ENCODE data around the gene PRDM12. TPM values are rescaled to one million over a fixed set of nuclear protein-coding genes. Genes with fewer than 3 reads are reported as not detected.
A peak's percentile ranks its signal among the peaks of the same experiment; 100 is the strongest.

The PRDM12 gene
- total RNA-seq, 1 donor from 2014 or later: 0.98 TPM

- peaks cover 13% of the 10 kb centered on the region for H3K9me3 Mint-ChIP-seq (ENCODE audit: unreplicated experiment)
- peaks cover 5% of the 10 kb centered on the region for H3K27me3 Mint-ChIP-seq (ENCODE audit: unreplicated experiment)
- H3K4me1 Mint-ChIP-seq (ENCODE audit: low read depth, unreplicated experiment): peaks cover 16% of the 10 kb centered on the region
- no peak for DNase-seq
- no peak overlapping the region for H3K27ac Mint-ChIP-seq (ENCODE audit: unreplicated experiment)
- H3K4me3 Mint-ChIP-seq (ENCODE audit: unreplicated experiment): no peak overlapping the region
- no peak for TF ChIP-seq CTCF (IDR thresholded peaks at IDR 0.05; ENCODE audit: partially characterized antibody, unreplicated experiment)
- peaks cover 5% of the 10 kb centered on the region for H3K36me3 Mint-ChIP-seq (ENCODE audit: unreplicated experiment)
These were observed 34.1 kb downstream of the PRDM12 start for GRCh38 chr9:130698514-130698913.

GRCh38 chr9:130699047-130699446 is 34.7 kb downstream of the PRDM12 start:
- Mint-ChIP-seq H3K4me3 (ENCODE audit: unreplicated experiment) (no peak overlapping the region), H3K36me3 (ENCODE audit: unreplicated experiment) (peaks cover 5% of the 10 kb centered on the region), H3K9me3 (ENCODE audit: unreplicated experiment) (peaks cover 13% of the 10 kb centered on the region), H3K27me3 (ENCODE audit: unreplicated experiment) (peaks cover 3% of the 10 kb centered on the region), H3K27ac (ENCODE audit: unreplicated experiment) (no peak overlapping the region), H3K4me1 (ENCODE audit: low read depth, unreplicated experiment) (peaks cover 16% of the 10 kb centered on the region)
- DNase-seq: no peak
- no peak for TF ChIP-seq CTCF (IDR thresholded peaks at IDR 0.05; ENCODE audit: partially characterized antibody, unreplicated experiment)

GRCh38 chr9:130701059-130702022 is 36.9 kb downstream of the PRDM12 start:
- no peak overlapping the region for H3K4me3 Mint-ChIP-seq (ENCODE audit: unreplicated experiment)
- H3K9me3 Mint-ChIP-seq (ENCODE audit: unreplicated experiment): peaks cover 10% of the 10 kb centered on the region
- H3K36me3 Mint-ChIP-seq (ENCODE audit: unreplicated experiment): peaks cover 5% of the 10 kb centered on the region

GRCh38 chr9:130703501-130703900 is 39.1 kb downstream of the PRDM12 start:
- DNase-seq: no peak
- Mint-ChIP-seq H3K9me3 (ENCODE audit: unreplicated experiment) (peaks cover 4% of the 10 kb centered on the region), H3K36me3 (ENCODE audit: unreplicated experiment) (peaks cover 5% of the 10 kb centered on the region), H3K27ac (ENCODE audit: unreplicated experiment) (no peak overlapping the region), H3K4me1 (ENCODE audit: low read depth, unreplicated experiment) (peaks cover 7% of the 10 kb centered on the region), H3K27me3 (ENCODE audit: unreplicated experiment) (no peaks in the 10 kb centered on the region), H3K4me3 (ENCODE audit: unreplicated experiment) (no peak overlapping the region)
- no peak for TF ChIP-seq CTCF (IDR thresholded peaks at IDR 0.05; ENCODE audit: partially characterized antibody, unreplicated experiment)

More at GRCh38 chr9:130701059-130702022, 36.9 kb downstream of the PRDM12 start:
- peak; percentile 93 for DNase-seq
- peak; percentile 98 for TF ChIP-seq CTCF (IDR thresholded peaks at IDR 0.05; ENCODE audit: partially characterized antibody, unreplicated experiment)
- H3K4me1 Mint-ChIP-seq (ENCODE audit: low read depth, unreplicated experiment): peaks cover 7% of the 10 kb centered on the region
- H3K27me3 Mint-ChIP-seq (ENCODE audit: unreplicated experiment): no peaks in the 10 kb centered on the region
- H3K27ac Mint-ChIP-seq (ENCODE audit: unreplicated experiment): peak overlapping the region; percentile 87

Data from glutamatergic neuron (in vitro differentiated cells).